PC-9 (cell line): Measurements from ENCODE around the gene CNNM4. TPM values are rescaled to one million over a fixed set of nuclear protein-coding genes. Genes with fewer than 3 reads are reported as not detected.

ENCODE experiments used
- BruUV-seq: library from RNA; stranded (reverse); fragments of 400-500 nt; replicated peaks from 2 replicates; lab custom pipeline; 2021; lab: Mats Ljungman, UMichigan
- CTCF ChIA-PET: fragments of 300-600 bp; sonication (Branson Sonifier 250); formaldehyde crosslinking; loops from one replicate; lab custom pipeline; 2022; ENCODE audit warnings: antibody characterized with exemption; lab: Charles Lee
- POLR2A ChIA-PET: fragments of 300-600 bp; sonication (Branson Sonifier 250); formaldehyde crosslinking; loops from one replicate; lab custom pipeline; 2022; ENCODE audit warnings: antibody characterized with exemption; ENCODE audit not compliant: unreplicated experiment; lab: Charles Lee
- DNase-seq, 2 experiments: peaks; one replicate each; pipeline versions ENCODE4 v3.0.0 to v3.0.0-alpha.2; 2015 to 2022; ENCODE audit warnings: mixed read lengths in 1 of 2
- H2AFZ ChIP-seq: fragments of 200-600 bp; sonication (generic); 2 replicates; pipeline ENCODE4 v1.8.1; 2017; ENCODE audit warnings: antibody characterized with exemption
- H3F3A ChIP-seq: fragments of 200-600 bp; sonication (generic); 2 replicates; pipeline ENCODE4 v1.8.1; 2017; ENCODE audit warnings: antibody characterized with exemption, mild to moderate bottlenecking, low read depth; ENCODE audit not compliant: insufficient read depth
- H3K27ac ChIP-seq: fragments of 200-600 bp; sonication (generic); 2 replicates; pipeline ENCODE4 v1.6.1; 2016; ENCODE audit warnings: mixed run types
- H3K27me3 ChIP-seq: fragments of 200-600 bp; sonication (generic); 2 replicates; pipeline ENCODE4 v1.6.1; 2016; ENCODE audit warnings: low read depth, mixed run types; ENCODE audit not compliant: insufficient read depth
- H3K36me3 ChIP-seq: fragments of 200-600 bp; sonication (generic); 2 replicates; pipeline ENCODE4 v1.6.1; 2016; ENCODE audit warnings: low read depth, mixed run types
- H3K4me1 ChIP-seq: fragments of 200-600 bp; sonication (generic); replicated peaks from 2 replicates; pipeline ENCODE4 v1.6.1; 2016; ENCODE audit warnings: mixed run types; ENCODE audit not compliant: insufficient read depth
- H3K4me2 ChIP-seq: fragments of 200-600 bp; sonication (generic); 2 replicates; pipeline ENCODE4 v1.6.1; 2017; ENCODE audit warnings: mixed run types
- H3K4me3 ChIP-seq: fragments of 200-600 bp; sonication (generic); 2 replicates; pipeline ENCODE4 v1.6.1; 2016; ENCODE audit warnings: mixed run types
- H3K79me2 ChIP-seq: fragments of 200-600 bp; sonication (generic); 2 replicates; pipeline ENCODE4 v1.6.1; 2017; ENCODE audit warnings: low read depth, mixed run types
- H3K9me2 ChIP-seq: fragments of 200-600 bp; sonication (generic); 2 replicates; pipeline ENCODE4 v1.8.1; 2017; ENCODE audit warnings: mild to moderate bottlenecking; ENCODE audit not compliant: insufficient read depth
- H3K9me3 ChIP-seq: fragments of 200-600 bp; sonication (generic); 2 replicates; pipeline ENCODE4 v1.8.1; 2016; ENCODE audit warnings: low read depth; ENCODE audit not compliant: insufficient read depth
- H4K20me1 ChIP-seq: fragments of 200-600 bp; sonication (generic); 2 replicates; pipeline ENCODE4 v1.8.1; 2017; ENCODE audit not compliant: insufficient read depth
- EZH2 ChIP-seq: fragments of 200-600 bp; sonication (generic); IDR thresholded peaks from 2 replicates; pipeline ENCODE4 v1.8.0; 2017; ENCODE audit warnings: antibody characterized with exemption, low read depth
- intact Hi-C: fragments of 100-400 bp; cut with micrococcal nuclease; formaldehyde crosslinking; loops from one replicate; pipeline ENCODE4 v1.10.0; 2022; ENCODE audit not compliant: unreplicated experiment
- total RNA-seq: library from RNA; stranded (reverse); gene quantifications from 2 replicates; pipeline ENCODE4 v1.2.3, GENCODE V29; 2021
- TF ChIP-seq, protein P1 (sequence below): fragments of 200-600 bp; sonication (generic); conservative IDR thresholded peaks from 2 replicates; pipeline ENCODE4 v1.6.1; 2017; ENCODE audit warnings: mixed run types, antibody characterized with exemption, mild to moderate bottlenecking, moderate library complexity

CNNM4 gene
- total RNA-seq, 1 experiment from 2014 or later, result 31.4 TPM

DNA sequence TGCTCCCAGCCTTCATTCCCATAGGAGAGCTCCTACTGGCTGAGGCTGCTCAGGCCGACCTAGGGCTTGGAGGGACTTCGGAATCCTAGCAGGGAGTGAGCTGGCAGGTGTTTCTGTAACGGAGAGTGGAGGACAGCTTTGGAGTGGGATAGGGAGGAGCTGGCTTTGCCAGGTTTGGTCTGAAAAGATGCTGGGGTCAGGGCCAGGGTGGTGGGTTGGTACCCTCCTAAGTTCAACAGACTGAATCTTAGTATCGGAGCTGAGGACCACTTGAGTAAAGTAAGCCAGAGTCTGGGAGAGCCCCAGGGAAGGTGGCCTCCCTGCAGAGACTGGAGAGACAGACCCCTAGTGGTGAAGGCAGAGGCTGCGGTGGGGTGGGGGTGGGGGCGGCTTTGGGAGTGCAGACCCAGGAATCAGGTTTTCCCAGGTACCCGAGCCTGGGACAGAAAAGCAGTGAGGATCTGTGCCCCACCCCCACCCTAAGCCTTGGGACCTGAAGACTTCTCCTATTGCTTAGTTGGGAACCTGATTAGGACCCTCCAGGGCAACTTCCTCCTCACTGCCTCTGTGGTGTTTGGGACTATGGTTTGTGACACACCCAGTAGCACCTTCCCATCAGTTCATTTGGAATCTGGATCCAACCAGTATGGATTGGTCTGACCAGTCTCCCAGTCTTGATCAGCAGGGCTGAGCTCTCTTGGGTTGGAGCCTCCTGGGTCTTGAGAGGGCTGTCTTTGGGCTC is 3.0 kb downstream of the CNNM4 start:
- H3K4me3 ChIP-seq, result peak overlapping the region; percentile 87
- no peaks in the 10 kb centered on the region for H3K9me3 ChIP-seq
- TF ChIP-seq, protein P1, sequence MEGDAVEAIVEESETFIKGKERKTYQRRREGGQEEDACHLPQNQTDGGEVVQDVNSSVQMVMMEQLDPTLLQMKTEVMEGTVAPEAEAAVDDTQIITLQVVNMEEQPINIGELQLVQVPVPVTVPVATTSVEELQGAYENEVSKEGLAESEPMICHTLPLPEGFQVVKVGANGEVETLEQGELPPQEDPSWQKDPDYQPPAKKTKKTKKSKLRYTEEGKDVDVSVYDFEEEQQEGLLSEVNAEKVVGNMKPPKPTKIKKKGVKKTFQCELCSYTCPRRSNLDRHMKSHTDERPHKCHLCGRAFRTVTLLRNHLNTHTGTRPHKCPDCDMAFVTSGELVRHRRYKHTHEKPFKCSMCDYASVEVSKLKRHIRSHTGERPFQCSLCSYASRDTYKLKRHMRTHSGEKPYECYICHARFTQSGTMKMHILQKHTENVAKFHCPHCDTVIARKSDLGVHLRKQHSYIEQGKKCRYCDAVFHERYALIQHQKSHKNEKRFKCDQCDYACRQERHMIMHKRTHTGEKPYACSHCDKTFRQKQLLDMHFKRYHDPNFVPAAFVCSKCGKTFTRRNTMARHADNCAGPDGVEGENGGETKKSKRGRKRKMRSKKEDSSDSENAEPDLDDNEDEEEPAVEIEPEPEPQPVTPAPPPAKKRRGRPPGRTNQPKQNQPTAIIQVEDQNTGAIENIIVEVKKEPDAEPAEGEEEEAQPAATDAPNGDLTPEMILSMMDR, result peak; percentile 74
- no peak for TF ChIP-seq EZH2
- POLR2A ChIA-PET, result interaction anchor here (0.6 kb wide), 1 partner anchor 105 kb away, joined by 6 read pairs; no protein-coding TSS in a partner anchor
- BruUV-seq, result no TSS peak
- CTCF ChIA-PET, result interaction anchor here (0.6 to 1.8 kb wide), 10 partner anchors 10 to 255 kb away, joined by 3 to 11 read pairs (median 4); no protein-coding TSS in a partner anchor
- peaks cover 73% of the 10 kb centered on the region for H3K4me1 ChIP-seq
- intact Hi-C loops, result loop anchor here (2.0 to 10.0 kb wide), 4 partner anchors 37 to 429 kb away; partner anchors contain the start of genes CNNM3, KANSL3 and NCAPH
- peaks cover 70% of the 10 kb centered on the region for H3F3A ChIP-seq
- peaks cover 72% of the 10 kb centered on the region for H3K79me2 ChIP-seq
- H3K36me3 ChIP-seq, result no peaks in the 10 kb centered on the region
- peak; percentile 45 to 70 for DNase-seq
- no peaks in the 10 kb centered on the region for H4K20me1 ChIP-seq
- peak overlapping the region; percentile 94 for H3K4me2 ChIP-seq
- peak overlapping the region; percentile 65 for H2AFZ ChIP-seq
- H3K27me3 ChIP-seq, result no peaks in the 10 kb centered on the region
- peak overlapping the region; percentile 79 for H3K27ac ChIP-seq
- no peaks in the 10 kb centered on the region for H3K9me2 ChIP-seq

DNA sequence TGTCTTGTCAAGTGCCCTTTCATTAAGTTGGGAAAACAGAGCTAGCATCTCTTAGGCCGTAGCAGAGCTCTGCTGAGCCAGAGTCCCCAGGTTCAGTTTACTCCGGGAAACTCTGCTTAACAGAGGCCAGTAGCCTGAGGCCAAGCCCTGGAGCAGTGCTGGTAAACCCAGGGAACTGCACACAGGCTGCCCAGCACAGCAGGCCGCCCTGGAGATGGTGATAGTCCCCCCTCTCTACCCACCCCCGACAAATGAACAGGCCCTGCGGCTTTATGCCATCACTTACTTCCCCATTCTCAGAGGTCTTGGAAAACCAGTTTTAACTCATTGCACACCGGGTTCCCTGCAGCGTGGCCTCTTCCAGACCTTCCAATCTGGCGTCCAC is 3.5 kb downstream of the CNNM4 start:
- peaks cover 74% of the 10 kb centered on the region for H3F3A ChIP-seq
- H2AFZ ChIP-seq, result peak overlapping the region; percentile 65
- peak overlapping the region; percentile 87 for H3K4me3 ChIP-seq
- no peaks in the 10 kb centered on the region for H3K9me2 ChIP-seq
- no peaks in the 10 kb centered on the region for H4K20me1 ChIP-seq
- H3K27ac ChIP-seq, result peak overlapping the region; percentile 79
- no peaks in the 10 kb centered on the region for H3K27me3 ChIP-seq
- ChIA-PET CTCF (interaction anchor here (0.6 to 1.8 kb wide), 6 partner anchors 11 to 255 kb away, joined by 3 to 11 read pairs (median 5); no protein-coding TSS in a partner anchor), POLR2A (no interaction called here)
- intact Hi-C loops, result loop anchor here (5.0 to 10.0 kb wide), 2 partner anchors 127 to 429 kb away; partner anchors contain the start of genes KANSL3 and NCAPH
- no peaks in the 10 kb centered on the region for H3K9me3 ChIP-seq
- peak; percentile 79 to 92 for DNase-seq
- no peaks in the 10 kb centered on the region for H3K36me3 ChIP-seq
- TF ChIP-seq, protein P1, result no peak
- H3K79me2 ChIP-seq, result peaks cover 78% of the 10 kb centered on the region
- H3K4me1 ChIP-seq, result peaks cover 78% of the 10 kb centered on the region
- H3K4me2 ChIP-seq, result peak overlapping the region; percentile 94
- no TSS peak for BruUV-seq

- Histone ChIP-seq H3K27ac (peak overlapping the region; percentile 71), H2AFZ (no peak overlapping the region), H3K4me2 (peak overlapping the region; percentile 71), H3F3A (peaks cover 65% of the 10 kb centered on the region), H3K79me2 (peaks cover 86% of the 10 kb centered on the region), H3K27me3 (no peaks in the 10 kb centered on the region), H3K9me2 (no peaks in the 10 kb centered on the region), H4K20me1 (no peaks in the 10 kb centered on the region), H3K4me3 (no peak overlapping the region), H3K36me3 (no peaks in the 10 kb centered on the region), H3K4me1 (peaks cover 92% of the 10 kb centered on the region), H3K9me3 (no peaks in the 10 kb centered on the region)
- CTCF ChIA-PET, result interaction anchor here (0.6 to 0.7 kb wide), 2 partner anchors 91 to 593 kb away, joined by 3 to 7 read pairs; partner anchors contain the start of gene ANKRD39
- POLR2A ChIA-PET, result no interaction called here
- no peak for TF ChIP-seq EZH2
- TF ChIP-seq, protein P1, result no peak
- BruUV-seq, result no TSS peak
- no peak for DNase-seq
- intact Hi-C loops, result loop anchor here (10.0 kb wide), 1 partner anchor 433 kb away; the partner anchor contains the start of gene NCAPH
Observed at GRCh38 chr2:96767135-96767871, 6.6 kb downstream of the CNNM4 start.
